GM12892 (cell line): ENCODE measurements around the gene SLC47A2.

Experiments
- POLR2A ChIP-seq: IDR thresholded peaks from 2 replicates; pipeline ENCODE4 v1.6.1; 2011; ENCODE audit warnings: low read depth, low read length, control low read depth
- POLR2AphosphoS5 ChIP-seq: IDR thresholded peaks from 2 replicates; pipeline ENCODE4 v1.6.1; 2011; ENCODE audit warnings: low read depth, low read length, control low read depth
- TAF1 ChIP-seq: IDR thresholded peaks from 2 replicates; pipeline ENCODE4 v1.6.1; 2011; ENCODE audit warnings: low read depth, mild to moderate bottlenecking, control low read depth, low read length, borderline replicate concordance

DNA sequence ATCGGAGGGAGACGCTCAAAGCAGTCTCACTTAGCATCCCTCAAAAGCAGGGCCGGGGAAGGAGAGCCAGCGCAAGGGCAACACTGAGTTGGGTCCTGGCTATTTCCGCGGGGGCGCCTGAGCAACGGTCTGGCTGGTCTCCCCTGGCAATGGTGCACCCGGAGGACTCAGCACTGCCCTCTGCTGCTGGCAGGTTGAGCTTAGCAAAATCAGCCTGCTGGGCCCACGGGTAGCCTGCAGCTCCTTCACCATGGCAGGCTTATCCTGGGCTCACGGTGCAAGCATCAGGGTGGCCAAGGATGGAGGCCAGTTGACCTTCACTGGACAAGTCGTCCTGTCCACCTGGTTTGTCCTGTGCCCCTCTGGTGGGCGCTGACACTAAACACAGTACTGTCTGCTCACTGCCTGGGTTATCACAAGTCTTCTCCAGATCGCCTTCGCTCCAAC, 46.2 kb upstream of the SLC47A2 start:
- TF ChIP-seq TAF1 (no peak), POLR2AphosphoS5 (no peak), POLR2A (no peak)
